HG03108 (cell line): ENCODE data around the gene GCAT.

Experiments
- ATAC-seq: cut with Tn5 transposase; IDR thresholded peaks from one replicate; pipeline ENCODE4 v1.9.1; 2021; ENCODE audit warnings: moderate library complexity; ENCODE audit not compliant: unreplicated experiment

GCAT gene

GRCh38 chr22:37842015-37842793, 34.5 kb downstream of the GCAT start:
- no peak for ATAC-seq

- ATAC-seq, result peak; percentile 29
Measured at GRCh38 chr22:37843741-37844089, 36.0 kb downstream of the GCAT start.

GRCh38 chr22:37844904-37845329, 37.2 kb downstream of the GCAT start:
- no peak for ATAC-seq

GRCh38 chr22:37846433-37846832, 38.7 kb downstream of the GCAT start:
- no peak for ATAC-seq

- no peak for ATAC-seq
Measured at GRCh38 chr22:37848587-37849088, 40.9 kb downstream of the GCAT start.

- ATAC-seq, result peak; percentile 56
Measured at GRCh38 chr22:37849089-37849751, 41.5 kb downstream of the GCAT start, which contains the start of gene EIF3L. Gene EIF3L, plus strand, starts transcription at chr22:37849419. Its CDS starts 31 bp downstream, at chr22:37849450.

- ATAC-seq, result no peak
Measured at GRCh38 chr22:37850801-37851200, 43.1 kb downstream of the GCAT start.

GRCh38 chr22:37852418-37852817, 44.7 kb downstream of the GCAT start:
- ATAC-seq, result no peak

GRCh38 chr22:37854946-37855345, 47.2 kb downstream of the GCAT start:
- ATAC-seq, result no peak

- no peak for ATAC-seq
Measured at GRCh38 chr22:37855462-37855861, 47.7 kb downstream of the GCAT start.

GRCh38 chr22:37860796-37861421, 53.2 kb downstream of the GCAT start:
- no peak for ATAC-seq

GRCh38 chr22:37862570-37863325, 55.0 kb downstream of the GCAT start:
- ATAC-seq, result no peak

- ATAC-seq, result no peak
Measured at GRCh38 chr22:37865510-37865909, 57.8 kb downstream of the GCAT start.
